ENCODE results near the gene METRNL.

Gene METRNL

DNA sequence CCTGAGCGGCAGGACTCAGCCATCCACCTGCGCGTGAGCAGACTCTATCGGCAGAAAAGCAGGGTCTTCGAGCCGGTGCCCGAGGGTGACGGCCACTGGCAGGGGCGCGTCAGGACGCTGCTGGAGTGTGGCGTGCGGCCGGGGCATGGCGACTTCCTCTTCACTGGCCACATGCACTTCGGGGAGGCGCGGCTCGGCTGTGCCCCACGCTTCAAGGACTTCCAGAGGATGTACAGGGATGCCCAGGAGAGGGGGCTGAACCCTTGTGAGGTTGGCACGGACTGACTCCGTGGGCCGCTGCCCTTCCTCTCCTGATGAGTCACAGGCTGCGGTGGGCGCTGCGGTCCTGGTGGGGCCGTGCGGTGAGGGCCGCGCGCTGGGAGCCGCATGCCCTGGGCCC lies 14.9 kb downstream of the METRNL start:
- no peak for DNase-seq

DNA sequence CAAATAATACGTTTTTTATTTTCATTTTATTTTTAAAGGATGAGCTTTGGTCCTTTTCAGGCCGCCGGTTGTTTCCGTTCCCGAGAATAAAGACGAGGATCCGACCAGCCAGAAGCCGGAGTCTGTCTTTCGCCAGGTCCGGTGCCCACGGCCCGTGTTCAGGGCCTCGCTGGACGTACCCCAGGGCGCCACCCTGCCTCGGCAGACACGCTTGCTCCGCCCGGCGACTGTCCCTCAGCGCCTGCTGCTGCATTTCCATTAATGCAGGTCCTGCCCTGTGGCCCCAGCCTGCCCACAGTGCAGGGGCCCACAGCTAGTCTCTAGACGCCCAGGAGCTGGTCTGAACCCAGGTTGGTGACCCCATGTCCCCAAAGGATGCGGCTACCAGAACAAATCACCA lies 15.6 kb downstream of the METRNL start:
- DNase-seq, result no peak

DNA sequence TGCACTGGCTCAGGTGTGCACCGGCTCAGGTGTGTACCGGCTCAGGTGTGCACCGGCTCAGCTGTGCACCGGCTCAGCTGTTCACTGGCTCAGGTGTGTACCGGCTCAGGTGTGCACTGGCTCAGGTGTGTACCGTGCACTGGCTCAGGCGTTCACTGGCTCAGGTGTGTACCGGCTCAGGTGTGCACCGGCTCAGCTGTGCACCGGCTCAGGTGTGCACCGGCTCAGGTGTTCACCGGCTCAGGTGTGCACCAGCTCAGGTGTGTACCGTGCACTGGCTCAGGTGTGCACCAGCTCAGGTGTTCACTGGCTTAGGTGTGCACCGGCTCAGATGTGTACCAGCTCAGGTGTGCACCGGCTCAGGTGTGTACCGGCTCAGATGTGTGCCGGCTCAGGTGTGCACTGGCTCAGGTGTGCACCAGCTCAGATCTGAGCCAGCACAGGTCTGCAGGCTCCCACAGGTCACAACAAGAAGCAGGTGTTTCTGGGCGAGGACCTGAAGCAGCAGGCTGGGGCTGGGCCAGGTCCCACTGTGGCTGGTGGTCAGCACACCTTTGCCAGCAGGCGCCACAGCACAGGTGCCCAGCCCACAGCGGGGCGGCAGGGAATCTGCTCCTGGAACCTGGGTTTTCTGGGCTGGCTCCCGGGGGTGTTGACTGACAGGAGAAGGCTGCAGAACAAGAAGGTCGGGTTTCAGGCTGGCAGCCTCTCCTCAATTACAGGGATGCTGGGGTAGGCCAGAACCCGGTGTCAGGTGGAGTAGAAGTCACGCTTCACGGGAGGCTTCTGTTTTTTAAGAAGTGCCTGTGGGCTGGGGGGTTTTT lies 17.2 kb downstream of the METRNL start:
- DNase-seq, result peak; percentile 50 to 83

DNA sequence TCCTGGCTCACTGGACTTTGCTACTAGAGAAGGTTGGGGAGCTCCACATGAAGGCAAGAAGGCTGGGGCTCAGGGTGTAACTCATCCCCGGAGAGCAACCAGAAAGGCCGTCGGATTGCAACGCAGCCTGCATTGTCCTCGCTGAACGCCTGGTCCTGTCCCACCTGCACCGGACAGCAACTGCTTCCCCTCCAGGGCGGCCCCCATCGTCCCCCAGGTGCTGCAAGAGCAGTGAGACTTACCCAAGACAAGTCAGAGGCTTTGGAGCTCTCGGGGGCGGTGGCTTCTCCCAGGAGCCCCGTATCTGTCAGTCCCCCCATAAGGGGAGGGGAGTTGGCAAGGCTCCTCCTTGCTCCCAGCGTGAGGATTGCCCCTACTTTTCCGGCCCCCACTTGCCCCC lies 18.4 kb downstream of the METRNL start:
- DNase-seq, result no peak

DNA sequence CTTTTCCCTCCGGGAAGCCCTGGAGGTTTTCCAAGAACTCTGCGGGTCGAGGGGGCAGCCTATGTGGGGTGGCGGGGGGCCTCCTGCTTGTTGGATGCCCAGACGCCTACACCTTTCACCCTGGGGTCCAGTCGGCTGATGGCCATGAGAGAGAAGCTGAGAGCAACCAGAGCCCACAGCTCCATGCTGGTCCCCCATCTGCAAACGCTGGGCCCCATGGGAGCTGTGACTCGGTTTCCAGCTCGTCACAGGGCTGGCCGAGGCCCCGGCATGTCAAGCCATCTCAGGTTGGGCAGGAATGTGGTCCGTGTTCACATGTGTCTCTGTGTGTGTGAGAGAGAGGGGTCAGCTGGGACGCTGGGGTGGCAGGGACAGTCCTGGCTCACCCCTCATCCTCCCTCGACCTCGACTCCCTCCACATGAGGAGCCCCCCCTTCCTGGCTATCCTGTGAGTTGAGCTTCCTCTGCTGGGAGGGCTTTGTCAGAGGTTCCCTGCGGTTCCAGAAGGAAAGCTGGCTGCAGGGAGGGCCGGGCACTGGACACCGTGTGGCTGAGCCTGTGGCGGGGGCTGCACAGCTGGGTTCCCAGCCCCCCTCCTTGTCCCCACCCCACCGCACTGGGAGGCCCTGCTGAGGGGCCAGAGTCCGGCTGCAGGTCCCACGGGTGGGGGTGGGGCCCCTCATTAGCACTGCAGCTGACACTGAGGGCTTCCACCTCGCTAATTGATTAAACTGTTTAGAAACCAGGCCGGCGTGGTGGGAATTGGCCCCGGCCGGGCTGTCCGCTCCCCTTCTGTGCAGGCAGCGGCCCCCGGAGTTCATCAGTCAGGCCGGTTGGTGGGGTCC lies 19.1 kb downstream of the METRNL start:
- DNase-seq, result no peak

GRCh38 chr17:83099086-83099555 lies 19.7 kb downstream of the METRNL start:
- no peak for DNase-seq

GRCh38 chr17:83099570-83100181 lies 20.3 kb downstream of the METRNL start:
- peak in 1 of 2 experiments; percentile 27 for DNase-seq

GRCh38 chr17:83100220-83100852 lies 20.9 kb downstream of the METRNL start:
- no peak for DNase-seq

GRCh38 chr17:83100853-83101391 lies 21.5 kb downstream of the METRNL start:
- DNase-seq, result peak; percentile 33 to 66

GRCh38 chr17:83101805-83102480 lies 22.5 kb downstream of the METRNL start:
- no peak for DNase-seq

DNA sequence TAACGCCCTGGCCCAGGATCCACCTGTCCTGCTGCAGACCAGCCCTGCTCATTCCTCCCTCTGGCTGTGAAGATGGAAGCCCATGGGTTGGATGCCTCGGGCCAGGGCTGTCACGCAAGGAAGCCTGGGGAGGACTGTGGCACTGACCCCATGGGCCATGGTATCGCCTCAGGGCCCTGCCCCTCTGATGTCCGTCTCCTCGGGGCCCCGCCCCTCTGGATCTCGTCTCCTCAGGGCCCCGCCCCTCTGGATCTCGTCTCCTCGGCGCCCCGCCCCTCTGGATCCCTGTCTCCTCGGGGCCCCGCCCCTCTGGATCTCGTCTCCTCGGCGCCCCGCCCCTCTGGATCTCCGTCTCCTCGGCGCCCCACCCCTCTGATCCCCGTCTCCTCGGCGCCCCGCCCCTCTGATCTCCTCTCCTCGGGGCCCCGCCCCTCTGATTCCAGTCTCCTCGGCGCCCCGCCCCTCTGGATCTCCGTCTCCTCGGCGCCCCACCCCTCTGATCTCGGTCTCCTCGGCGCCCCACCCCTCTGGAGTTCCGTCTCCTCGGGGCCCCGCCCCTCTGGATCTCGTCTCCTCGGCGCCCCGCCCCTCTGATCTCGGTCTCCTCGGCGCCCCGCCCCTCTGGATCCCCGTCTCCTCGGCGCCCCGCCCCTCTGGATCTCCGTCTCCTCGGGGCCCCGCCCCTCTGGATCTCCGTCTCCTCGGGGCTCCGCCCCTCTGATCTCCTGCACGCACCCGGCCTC lies 24.0 kb downstream of the METRNL start:
- peak; percentile 69 to 81 for DNase-seq

DNA sequence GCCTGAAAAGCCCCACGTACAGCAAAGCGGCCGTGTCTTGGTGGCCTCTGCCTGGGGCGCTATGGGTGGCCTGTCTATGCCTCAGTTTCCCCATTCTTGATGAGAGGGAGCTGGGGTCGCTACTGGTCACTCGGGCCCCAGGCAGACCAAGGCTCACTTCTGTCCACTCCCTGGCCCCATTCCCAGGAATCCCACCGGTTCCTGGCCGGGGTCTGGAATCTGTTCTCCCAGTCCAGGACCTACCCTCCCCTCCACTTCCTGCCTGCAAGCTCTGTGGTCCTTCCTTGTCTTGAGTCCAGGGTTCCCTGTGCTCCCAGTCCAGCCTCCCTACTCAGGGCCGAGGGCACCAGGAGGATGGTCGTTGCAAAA lies 24.5 kb downstream of the METRNL start:
- DNase-seq, result no peak

DNA sequence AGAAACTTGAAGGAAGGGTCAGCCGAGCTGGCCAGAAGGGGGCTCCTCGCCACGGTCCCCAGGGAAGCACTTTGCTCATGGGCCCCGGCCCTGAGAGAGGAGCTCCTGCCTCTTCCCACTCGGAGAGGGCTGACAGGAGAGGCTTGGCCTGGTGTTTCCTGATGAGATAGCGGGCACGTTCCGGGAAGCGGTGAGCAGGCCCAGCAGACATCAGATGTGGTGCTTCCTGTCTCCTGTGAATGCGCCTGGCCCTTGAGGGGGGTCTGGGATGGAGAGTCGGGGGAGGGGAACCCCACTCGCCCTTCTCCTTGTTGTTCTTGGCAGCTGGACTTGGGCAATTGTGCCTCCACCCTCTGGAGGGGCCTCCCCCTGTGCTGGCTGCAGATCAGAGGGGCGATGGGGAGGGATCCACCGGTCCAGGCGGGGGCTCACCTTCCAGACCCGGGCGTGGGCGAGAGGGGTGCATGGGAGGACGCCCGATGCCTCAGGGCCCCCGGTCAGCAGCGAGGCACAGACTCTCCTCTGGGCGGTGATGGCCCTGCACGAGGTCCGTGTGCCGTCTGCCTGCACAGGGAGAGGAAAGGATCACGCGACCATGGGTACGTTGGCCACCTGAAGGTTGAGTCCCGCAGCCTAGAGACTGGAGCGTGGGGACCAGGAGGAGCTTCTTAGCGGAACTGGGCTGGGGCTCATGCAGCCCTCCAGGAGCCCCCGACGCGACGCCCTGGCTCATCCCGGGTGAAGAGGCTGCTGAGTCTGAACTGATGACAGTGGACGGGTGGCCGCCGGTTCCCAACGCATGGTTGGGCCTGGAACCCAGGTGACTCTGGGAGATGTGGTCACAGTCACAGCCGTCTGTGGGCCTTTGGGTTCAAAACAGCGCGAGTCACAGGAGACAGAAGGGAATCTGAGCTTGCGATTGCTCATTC lies 25.4 kb downstream of the METRNL start:
- DNase-seq, result no peak

DNA sequence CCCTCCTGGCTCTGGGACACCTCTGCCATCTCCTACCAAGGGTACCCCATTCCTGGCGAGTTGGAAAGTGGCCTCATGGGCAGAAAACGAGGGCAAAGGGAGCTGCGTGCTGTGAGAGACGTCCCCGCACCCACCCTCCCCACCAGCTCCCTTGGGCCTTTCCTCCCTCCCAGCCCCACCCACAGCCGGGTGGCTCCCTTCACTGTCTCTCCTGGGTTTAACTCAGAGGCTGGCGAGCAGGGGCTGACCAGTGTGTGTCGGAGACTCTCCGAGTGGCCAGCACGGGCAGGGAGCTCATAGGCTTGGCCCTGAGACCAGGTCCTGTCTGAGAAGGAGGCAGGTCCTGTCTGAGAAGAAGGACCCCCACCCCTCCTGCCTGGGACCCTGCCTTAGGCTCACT lies 26.1 kb downstream of the METRNL start:
- peak in 1 of 2 experiments; percentile 32 for DNase-seq

- DNase-seq, result peak; percentile 77 to 87
These were observed 26.7 kb downstream of the METRNL start for GRCh38 chr17:83106056-83106588.

DNA sequence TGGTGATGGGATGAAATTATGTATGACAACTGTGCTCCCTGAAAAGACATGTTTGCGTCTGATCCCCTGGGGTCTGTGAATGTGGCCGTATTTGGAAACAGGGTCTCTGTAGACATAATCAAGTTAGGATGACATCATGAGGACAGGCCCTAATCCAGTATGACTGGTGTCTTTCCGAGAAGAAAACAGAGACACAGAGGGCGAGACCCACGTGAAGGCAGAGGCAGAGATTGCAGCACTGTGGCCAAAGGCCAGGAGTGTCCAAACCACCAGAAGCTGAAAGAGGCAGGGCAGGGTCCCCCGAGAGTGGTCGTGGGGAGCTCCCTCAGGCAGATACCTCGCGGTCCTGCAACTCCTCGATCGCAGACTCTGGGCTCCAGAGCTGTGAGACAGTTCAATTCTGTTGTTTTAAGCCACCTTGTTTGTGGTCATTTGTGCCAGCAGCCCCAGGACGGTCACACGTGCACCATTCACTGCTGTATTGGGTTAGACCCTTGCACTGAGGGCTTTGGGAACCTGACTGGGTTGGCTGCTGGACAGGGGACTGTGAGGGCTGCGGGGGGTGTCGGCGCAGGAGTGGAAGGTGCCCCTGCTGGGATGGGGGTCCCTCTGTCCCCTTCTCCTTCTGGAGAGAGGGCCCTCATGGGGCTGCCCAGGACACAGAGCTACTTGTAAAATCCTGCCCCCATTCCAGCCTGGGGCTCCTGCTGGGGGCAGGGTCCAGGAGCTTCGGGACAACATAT lies 27.7 kb downstream of the METRNL start:
- DNase-seq, result no peak

DNA sequence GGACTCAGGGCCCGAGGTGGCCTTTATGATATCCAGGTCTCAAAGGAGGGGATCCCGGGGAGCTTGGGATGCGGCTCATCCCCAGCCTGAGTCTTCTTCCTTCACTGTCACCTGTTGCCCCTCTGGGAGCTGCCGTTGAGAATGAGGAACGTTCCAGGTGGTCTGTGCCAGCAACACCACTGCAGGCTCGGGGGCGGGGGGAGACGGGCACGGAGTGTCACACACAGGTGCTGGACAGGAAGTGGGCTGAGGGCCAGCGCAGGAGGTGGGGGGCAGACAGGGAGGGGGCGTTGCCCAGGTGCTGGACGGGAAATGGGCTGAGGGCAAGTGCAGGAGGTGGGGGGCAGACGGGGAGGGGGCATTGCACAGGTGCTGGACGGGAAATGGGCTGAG lies 28.2 kb downstream of the METRNL start:
- DNase-seq, result no peak

DNA sequence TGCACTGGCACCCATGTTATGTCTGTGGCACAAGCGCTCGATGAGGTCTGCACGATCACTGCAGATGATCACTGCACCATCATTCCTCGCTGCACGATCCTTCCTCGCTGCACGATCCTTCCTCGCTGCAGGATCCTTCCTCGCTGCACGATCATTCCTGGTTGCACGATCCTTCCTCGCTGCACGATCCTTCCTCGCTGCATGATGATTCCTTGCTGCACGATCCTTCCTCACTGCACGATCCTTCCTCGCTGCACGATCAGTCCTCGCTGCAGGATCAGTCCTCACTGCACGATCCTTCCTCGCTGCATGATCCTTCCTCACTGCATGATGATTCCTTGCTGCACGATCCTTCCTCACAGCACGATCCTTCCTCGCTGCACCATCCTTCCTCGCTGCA lies 29.3 kb downstream of the METRNL start:
- no peak for DNase-seq

DNA sequence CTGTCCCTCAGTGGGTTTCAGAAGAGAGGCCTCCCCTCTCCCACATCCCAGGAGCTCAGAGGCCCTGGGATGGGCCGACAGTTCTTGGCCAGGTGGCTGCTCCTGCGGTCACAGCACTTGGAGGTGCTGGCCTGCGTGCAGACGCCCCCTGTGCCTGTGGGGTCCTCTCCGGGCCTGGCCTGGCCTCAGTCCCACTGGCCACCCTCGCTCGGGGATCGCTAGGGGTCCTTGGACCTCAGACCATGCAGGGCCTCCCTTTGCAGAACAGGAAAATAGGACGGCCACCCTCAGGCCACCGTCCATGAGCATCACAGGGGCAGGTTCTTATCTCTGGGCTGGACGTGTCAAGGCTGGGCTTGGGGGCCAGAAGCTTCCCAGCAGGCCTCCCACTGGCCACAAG lies 30.0 kb downstream of the METRNL start:
- DNase-seq, result no peak

Measured in NCI-H526 (cell line).